A673 (cell line): Measurements from ENCODE around the gene NOL11. TPM values are rescaled to one million over a fixed set of nuclear protein-coding genes. Genes with fewer than 3 reads are reported as not detected.
A peak's percentile ranks its signal among the peaks of the same experiment; 100 is the strongest.

Experiments
- BruUV-seq: library from RNA; stranded (reverse); fragments of 400-500 nt; replicated peaks from 2 replicates; lab custom pipeline; 2021; lab: Mats Ljungman, UMichigan
- CTCF ChIA-PET: fragments of 300-600 bp; sonication (Branson Sonifier 250); formaldehyde crosslinking; loops from one replicate; lab custom pipeline; 2022; ENCODE audit warnings: antibody characterized with exemption; lab: Charles Lee
- POLR2A ChIA-PET: fragments of 300-600 bp; sonication (Branson Sonifier 250); formaldehyde crosslinking; loops from one replicate; lab custom pipeline; 2022; ENCODE audit warnings: antibody characterized with exemption; ENCODE audit not compliant: low non-redundant PET; lab: Charles Lee
- DNase-seq: peaks from one replicate; pipeline ENCODE4 v3.0.0-alpha.2; 2015; ENCODE audit warnings: low spot score
- H3K27ac ChIP-seq: fragments of 200-600 bp; sonication (generic); 2 replicates; pipeline ENCODE4 v1.5.1; 2016; ENCODE audit warnings: mixed run types, low read depth, mild to moderate bottlenecking, mixed read lengths, antibody characterized with exemption, low read length; ENCODE audit not compliant: poor library complexity, severe bottlenecking
- H3K27me3 ChIP-seq: fragments of 200-600 bp; sonication (generic); replicated peaks from 2 replicates; pipeline ENCODE4 v1.6.1; 2017; ENCODE audit warnings: mixed run types, low read depth, mild to moderate bottlenecking, mixed read lengths, antibody characterized with exemption, low read length; ENCODE audit not compliant: insufficient read depth, poor library complexity
- H3K36me3 ChIP-seq: fragments of 200-600 bp; sonication (generic); 2 replicates; pipeline ENCODE4 v1.6.1; 2016; ENCODE audit warnings: mixed run types, mild to moderate bottlenecking, mixed read lengths, antibody characterized with exemption, low read length; ENCODE audit not compliant: insufficient read depth, poor library complexity, severe bottlenecking
- H3K4me1 ChIP-seq: fragments of 200-600 bp; sonication (generic); 2 replicates; pipeline ENCODE4 v1.6.1; 2017; ENCODE audit warnings: mixed run types, mild to moderate bottlenecking, mixed read lengths, antibody characterized with exemption, low read length; ENCODE audit not compliant: insufficient read depth, poor library complexity, severe bottlenecking
- H3K4me3 ChIP-seq: fragments of 200-600 bp; sonication (generic); 2 replicates; pipeline ENCODE4 v1.5.1; 2016; ENCODE audit warnings: low read depth, mixed run types, mild to moderate bottlenecking, mixed read lengths, low read length; ENCODE audit not compliant: poor library complexity, severe bottlenecking
- H3K9me3 ChIP-seq: fragments of 200-600 bp; sonication (generic); 2 replicates; pipeline ENCODE4 v1.6.1; 2016; ENCODE audit warnings: mixed run types, low read depth, mild to moderate bottlenecking, mixed read lengths, antibody characterized with exemption, low read length; ENCODE audit not compliant: poor library complexity, severe bottlenecking
- EZH2 ChIP-seq: fragments of 200-600 bp; sonication (generic); IDR thresholded peaks from 2 replicates; pipeline ENCODE4 v1.6.1; 2017; ENCODE audit warnings: borderline replicate concordance, low read depth, mild to moderate bottlenecking, mixed read lengths, antibody characterized with exemption, low read length; ENCODE audit not compliant: poor library complexity, severe bottlenecking
- intact Hi-C: fragments of 100-400 bp; cut with micrococcal nuclease; formaldehyde crosslinking; loops from one replicate; pipeline ENCODE4 v1.10.0; 2022; ENCODE audit not compliant: unreplicated experiment
- total RNA-seq: library from RNA; stranded (reverse); gene quantifications from 2 replicates; pipeline ENCODE4 v1.2.3, GENCODE V29; 2021
- TF ChIP-seq, protein P1 (sequence below): fragments of 300-800, 200-600 bp; sonication (generic); conservative IDR thresholded peaks from 2 replicates; pipeline ENCODE4 v1.5.1; 2017; ENCODE audit warnings: low read depth, mild to moderate bottlenecking, antibody characterized with exemption, low read length, moderate library complexity, mixed read lengths

The NOL11 gene
- total RNA-seq, 1 experiment from 2014 or later, result 105 TPM

DNA sequence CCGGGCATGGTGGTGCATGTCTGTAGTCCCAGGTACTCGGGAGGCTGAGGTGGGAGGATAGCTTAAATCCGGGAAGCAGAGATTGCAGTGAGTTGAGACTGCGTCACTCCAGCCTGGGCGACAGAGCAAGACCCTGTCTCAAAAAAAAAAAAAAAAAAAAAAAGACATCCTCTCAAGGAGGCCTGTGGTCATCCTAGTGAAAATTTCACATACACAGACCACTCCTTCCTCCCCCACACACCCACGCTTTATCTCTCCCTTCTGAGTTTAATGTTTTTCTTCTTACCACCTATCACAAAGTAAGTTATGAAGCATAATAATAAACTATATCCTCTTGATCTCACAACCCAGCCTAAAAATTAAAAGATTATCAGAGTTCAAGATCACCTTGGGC lies 1.3 kb upstream of the NOL11 start:
- H3K4me1 ChIP-seq, result peaks cover 27% of the 10 kb centered on the region
- no TSS peak for BruUV-seq
- ChIA-PET CTCF (no interaction called here), POLR2A (interaction anchor here (0.5 kb wide), 1 partner anchor 84 kb away, joined by 3 read pairs; no protein-coding TSS in a partner anchor)
- intact Hi-C loops, result loop anchor here (5.0 kb wide), 1 partner anchor 111 kb away; the partner anchor contains the start of gene BPTF
- peaks cover 5% of the 10 kb centered on the region for H3K9me3 ChIP-seq
- no peak for TF ChIP-seq EZH2
- TF ChIP-seq, protein P1, sequence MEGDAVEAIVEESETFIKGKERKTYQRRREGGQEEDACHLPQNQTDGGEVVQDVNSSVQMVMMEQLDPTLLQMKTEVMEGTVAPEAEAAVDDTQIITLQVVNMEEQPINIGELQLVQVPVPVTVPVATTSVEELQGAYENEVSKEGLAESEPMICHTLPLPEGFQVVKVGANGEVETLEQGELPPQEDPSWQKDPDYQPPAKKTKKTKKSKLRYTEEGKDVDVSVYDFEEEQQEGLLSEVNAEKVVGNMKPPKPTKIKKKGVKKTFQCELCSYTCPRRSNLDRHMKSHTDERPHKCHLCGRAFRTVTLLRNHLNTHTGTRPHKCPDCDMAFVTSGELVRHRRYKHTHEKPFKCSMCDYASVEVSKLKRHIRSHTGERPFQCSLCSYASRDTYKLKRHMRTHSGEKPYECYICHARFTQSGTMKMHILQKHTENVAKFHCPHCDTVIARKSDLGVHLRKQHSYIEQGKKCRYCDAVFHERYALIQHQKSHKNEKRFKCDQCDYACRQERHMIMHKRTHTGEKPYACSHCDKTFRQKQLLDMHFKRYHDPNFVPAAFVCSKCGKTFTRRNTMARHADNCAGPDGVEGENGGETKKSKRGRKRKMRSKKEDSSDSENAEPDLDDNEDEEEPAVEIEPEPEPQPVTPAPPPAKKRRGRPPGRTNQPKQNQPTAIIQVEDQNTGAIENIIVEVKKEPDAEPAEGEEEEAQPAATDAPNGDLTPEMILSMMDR, result no peak
- H3K36me3 ChIP-seq, result peaks cover 18% of the 10 kb centered on the region
- H3K27me3 ChIP-seq, result no peaks in the 10 kb centered on the region
- H3K4me3 ChIP-seq, result peak overlapping the region; percentile 83
- no peak overlapping the region for H3K27ac ChIP-seq
- DNase-seq, result no peak

DNA sequence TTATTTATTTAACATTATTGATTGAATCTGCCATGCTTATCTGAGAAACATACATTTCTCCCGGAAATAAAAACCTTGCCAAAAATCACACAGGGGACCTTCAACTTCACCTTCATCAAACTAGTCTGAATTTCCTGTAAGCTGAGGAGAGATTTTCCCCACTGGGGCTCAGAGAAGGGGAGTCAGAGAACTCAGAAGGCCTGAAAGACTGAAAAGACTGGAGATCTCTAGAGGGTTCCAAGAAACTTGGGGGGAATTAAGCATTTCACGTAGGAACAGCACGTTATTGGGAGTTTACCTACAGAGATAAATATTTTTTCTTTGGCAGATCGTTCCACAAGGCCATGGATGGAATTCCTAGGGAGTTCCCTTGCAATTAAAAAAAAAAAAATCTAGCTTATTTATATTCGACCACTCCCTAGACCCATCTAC lies 528 bp upstream of the NOL11 start:
- Histone ChIP-seq H3K36me3 (peaks cover 26% of the 10 kb centered on the region), H3K4me1 (peaks cover 22% of the 10 kb centered on the region), H3K9me3 (peaks cover 5% of the 10 kb centered on the region), H3K27ac (peak overlapping the region; percentile 74), H3K27me3 (no peaks in the 10 kb centered on the region), H3K4me3 (peak overlapping the region; percentile 83)
- BruUV-seq, result TSS peak; percentile 98
- POLR2A ChIA-PET, result interaction anchor here (0.6 kb wide), 1 partner anchor 73 kb away, joined by 6 read pairs; no protein-coding TSS in a partner anchor
- no peak for DNase-seq
- CTCF ChIA-PET, result interaction anchor here (0.6 kb wide), 1 partner anchor 80 kb away, joined by 9 read pairs; no protein-coding TSS in a partner anchor
- intact Hi-C loops, result loop anchor here (5.0 kb wide), 1 partner anchor 110 kb away; the partner anchor contains the start of gene BPTF
- TF ChIP-seq EZH2, result no peak
- TF ChIP-seq, protein P1, result no peak

DNA sequence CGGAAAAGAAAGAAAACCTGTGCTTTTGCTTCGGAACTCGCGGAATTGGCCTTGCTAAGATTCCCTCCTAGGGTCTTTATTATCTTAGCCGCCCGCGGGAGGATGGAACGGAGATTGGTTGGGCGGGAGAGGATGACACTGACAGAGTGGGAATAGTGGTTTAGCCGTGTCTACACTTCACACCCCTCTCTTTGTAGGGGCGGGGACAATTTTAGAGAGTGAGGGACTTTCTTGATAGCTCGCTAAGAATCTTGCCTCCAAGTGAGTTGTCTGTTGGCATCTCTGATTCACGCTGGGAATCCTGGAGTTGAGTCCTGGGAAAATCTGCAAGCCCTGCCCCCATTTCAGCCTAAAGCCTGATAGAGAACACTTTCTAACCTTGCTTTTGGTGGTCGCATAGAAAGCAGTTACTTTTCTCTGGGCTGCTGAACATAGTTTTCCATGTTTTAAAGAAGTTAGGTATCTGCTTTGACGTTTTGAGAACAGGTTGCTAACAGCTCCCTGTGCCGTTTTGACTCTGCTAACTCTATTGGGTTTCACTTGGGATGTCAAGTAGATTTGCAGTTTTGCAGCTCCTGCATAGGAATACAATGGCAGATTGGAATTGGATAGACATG lies 697 bp downstream of the NOL11 start:
- H3K4me1 ChIP-seq, result peaks cover 18% of the 10 kb centered on the region
- intact Hi-C loops, result loop anchor here (5.0 kb wide), 1 partner anchor 109 kb away; the partner anchor contains the start of gene BPTF
- BruUV-seq, result no TSS peak
- peaks cover under 1% of the 10 kb centered on the region for H3K9me3 ChIP-seq
- peak; percentile 65 for DNase-seq
- TF ChIP-seq, protein P1, result no peak
- TF ChIP-seq EZH2, result no peak
- CTCF ChIA-PET, result interaction anchor here (0.7 to 1.0 kb wide), 2 partner anchors 20 to 344 kb away, joined by 3 read pairs; no protein-coding TSS in a partner anchor
- POLR2A ChIA-PET, result interaction anchor here (0.5 to 0.8 kb wide), 2 partner anchors 32 to 107 kb away, joined by 5 read pairs; no protein-coding TSS in a partner anchor
- peak overlapping the region; percentile 83 for H3K4me3 ChIP-seq
- H3K27ac ChIP-seq, result peak overlapping the region; percentile 96
- no peaks in the 10 kb centered on the region for H3K27me3 ChIP-seq
- H3K36me3 ChIP-seq, result peaks cover 36% of the 10 kb centered on the region
